GM18507 (cell line): ENCODE results near the gene GLYR1.

ENCODE experiments used
- DNase-seq: peaks from one replicate; pipeline ENCODE4 v3.0.0; 2011; ENCODE audit warnings: low read depth; ENCODE audit not compliant: insufficient read length; ENCODE audit errors: extremely low spot score
- FAIRE-seq: peaks from 2 replicates; lab custom pipeline; 2011; peaks lifted over from hg19 to GRCh38; lab: Jason Lieb, UNC

Gene GLYR1

DNA sequence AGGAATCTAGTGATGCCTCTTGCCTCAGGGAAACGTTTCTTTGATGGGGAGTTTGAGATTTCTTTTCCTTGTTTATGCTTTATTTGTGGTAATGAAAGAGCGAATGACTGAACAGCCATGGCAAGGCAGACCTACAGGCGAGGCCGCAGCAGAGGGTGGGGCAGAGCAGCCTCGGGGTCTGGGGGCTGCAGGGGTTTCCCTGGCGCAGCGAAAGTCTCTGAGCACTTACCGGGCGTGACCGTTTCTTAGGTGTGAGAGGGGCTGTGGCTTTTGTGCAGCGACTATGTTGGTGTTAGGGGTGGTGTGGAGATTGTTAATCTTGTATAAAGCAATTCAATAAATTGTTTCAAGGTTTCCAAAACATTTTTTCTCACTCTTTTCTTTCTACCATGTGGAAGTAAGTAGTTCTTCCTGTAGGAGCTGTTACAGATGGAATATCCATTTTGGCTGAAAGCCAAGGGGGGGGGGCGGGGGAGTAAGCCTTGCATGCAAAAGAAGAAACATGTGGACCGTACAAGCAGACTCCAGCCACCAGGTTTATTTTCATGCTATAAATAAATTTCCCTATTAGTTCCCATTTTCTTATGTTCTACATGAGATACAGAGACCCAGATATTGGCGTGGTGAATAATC, 35.0 kb upstream of the GLYR1 start:
- DNase-seq (no peak), FAIRE-seq (no peak)

DNA sequence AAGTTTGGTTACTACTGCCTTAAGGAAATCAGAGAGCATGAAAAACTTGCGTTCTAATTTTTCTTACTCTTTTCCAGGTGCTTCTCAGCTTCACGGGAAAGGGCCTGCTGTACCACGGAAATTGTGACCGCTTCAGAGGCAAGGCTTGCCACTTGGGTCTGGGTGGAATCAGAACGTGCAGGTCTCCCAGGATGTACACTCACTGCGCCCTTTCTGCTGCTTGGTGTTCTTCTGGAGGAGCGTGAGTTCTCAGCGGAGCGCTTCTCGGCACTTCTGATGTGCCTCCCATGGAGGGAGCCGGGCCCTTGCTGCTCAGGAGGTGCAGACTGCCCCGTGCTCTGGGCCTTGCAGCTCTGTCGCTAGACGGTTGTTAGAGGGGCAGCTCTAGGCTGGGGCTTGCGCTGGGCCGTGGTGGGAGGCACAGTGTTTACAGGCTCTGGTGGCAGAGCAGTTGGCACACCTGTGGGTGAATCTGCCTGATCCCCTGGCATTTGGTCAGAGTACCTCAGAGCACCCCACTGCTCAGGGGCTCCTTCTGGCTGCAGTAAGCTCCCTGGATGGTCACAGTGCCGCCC, 33.0 kb upstream of the GLYR1 start:
- no peak for FAIRE-seq
- no peak for DNase-seq

- DNase-seq (no peak), FAIRE-seq (no peak)
Measured at GRCh38 chr16:4879049-4879448, 32.0 kb upstream of the GLYR1 start.

- no peak for FAIRE-seq
- DNase-seq = no peak
Measured at GRCh38 chr16:4877380-4877685, 30.2 kb upstream of the GLYR1 start.

- FAIRE-seq = no peak
- DNase-seq = no peak
Measured at GRCh38 chr16:4876646-4877379, 29.7 kb upstream of the GLYR1 start.

DNA sequence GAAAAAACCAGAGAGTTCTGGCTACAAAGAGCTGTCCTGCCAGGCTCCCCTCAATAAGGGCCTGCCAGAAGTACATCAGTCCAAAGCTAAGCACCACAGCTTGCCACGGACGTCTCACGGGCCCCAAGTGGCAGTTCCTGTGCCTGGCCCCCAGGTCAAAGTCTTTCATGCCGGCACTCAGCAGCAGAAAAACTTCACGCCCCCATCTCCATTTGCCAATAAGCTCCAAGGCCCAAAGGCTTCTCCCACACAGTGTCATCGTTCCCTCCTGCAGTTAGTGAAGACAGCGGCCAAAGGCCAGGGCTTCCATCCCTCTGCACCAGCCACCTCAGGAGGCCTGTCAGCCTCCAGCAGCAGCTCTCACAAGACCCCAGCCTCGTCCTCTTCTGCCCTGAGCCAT, 27.6 kb upstream of the GLYR1 start:
- DNase-seq = no peak
- no peak for FAIRE-seq

DNA sequence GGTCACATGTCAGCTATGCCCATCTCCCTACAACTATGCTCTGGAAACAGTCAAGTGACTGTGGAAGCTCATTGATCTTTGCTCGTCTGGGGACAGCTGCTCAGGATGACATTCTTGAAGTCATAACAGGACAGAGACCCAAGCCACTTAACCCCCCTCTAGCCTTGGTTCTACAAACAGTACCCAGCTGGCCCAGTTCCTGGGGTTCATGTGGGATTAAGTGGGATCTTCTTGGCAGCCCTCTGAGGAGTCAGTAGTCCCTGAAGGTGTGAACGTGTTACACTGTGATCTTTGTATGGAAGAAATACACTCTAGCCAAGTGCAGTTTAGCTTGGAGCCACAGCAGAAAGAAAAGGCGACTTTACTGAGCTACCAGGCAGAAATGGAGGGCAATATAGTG, 26.0 kb upstream of the GLYR1 start:
- FAIRE-seq = no peak
- DNase-seq = no peak

DNA sequence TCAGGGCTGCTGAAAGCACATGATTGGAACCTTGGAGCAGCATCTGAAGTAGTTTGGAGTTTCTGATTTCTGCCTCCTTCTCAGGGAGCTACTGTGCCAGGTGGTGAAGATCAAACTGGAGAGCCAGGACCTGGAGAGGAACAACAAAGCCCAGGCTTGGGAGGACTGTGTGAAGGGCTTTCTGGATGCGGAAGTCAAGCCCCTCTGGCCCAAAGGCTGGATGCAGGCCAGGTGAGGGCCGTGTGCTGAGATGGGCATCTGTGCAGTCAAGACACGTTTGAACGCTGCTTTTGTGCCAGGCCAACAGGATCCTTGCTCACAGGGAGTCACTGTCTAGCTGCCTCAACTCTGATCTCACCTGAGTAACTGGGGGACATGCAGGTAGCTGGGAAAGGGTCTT, 24.0 kb upstream of the GLYR1 start:
- DNase-seq (no peak), FAIRE-seq (no peak)

DNA sequence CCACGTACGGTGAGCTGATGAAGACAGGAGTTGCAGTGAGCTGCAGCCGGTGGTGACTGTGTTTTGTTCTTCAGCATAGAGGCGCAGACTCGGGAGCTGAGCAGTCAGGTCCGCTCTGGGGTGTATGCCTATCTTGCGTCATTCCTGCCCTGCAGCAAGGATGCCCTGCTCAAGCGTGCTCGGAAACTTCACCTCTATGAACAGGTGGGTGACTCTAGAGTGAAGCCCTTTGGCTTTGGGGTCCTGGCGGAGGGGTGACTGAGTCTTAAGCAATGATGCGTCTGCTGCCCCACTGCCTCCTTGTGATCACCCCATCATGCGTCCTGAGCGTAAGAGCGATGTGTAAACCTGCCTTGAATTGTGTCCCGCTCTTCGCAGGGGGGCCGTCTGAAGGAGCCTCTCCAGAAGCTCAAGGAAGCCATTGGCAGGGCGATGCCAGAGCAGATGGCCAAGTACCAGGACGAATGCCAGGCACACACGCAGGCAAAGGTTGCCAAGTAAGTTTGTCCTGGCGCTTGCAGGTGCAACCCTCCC, 23.1 kb upstream of the GLYR1 start:
- FAIRE-seq (no peak), DNase-seq (no peak)

GRCh38 chr16:4869147-4869805, 22.2 kb upstream of the GLYR1 start:
- FAIRE-seq = no peak
- DNase-seq = no peak

GRCh38 chr16:4868535-4868934, 21.4 kb upstream of the GLYR1 start:
- FAIRE-seq (no peak), DNase-seq (no peak)

GRCh38 chr16:4868026-4868425, 20.9 kb upstream of the GLYR1 start:
- peak; percentile 62 for FAIRE-seq
- peak; percentile 39 for DNase-seq

GRCh38 chr16:4866586-4866985, 19.5 kb upstream of the GLYR1 start:
- FAIRE-seq (no peak), DNase-seq (no peak)

DNA sequence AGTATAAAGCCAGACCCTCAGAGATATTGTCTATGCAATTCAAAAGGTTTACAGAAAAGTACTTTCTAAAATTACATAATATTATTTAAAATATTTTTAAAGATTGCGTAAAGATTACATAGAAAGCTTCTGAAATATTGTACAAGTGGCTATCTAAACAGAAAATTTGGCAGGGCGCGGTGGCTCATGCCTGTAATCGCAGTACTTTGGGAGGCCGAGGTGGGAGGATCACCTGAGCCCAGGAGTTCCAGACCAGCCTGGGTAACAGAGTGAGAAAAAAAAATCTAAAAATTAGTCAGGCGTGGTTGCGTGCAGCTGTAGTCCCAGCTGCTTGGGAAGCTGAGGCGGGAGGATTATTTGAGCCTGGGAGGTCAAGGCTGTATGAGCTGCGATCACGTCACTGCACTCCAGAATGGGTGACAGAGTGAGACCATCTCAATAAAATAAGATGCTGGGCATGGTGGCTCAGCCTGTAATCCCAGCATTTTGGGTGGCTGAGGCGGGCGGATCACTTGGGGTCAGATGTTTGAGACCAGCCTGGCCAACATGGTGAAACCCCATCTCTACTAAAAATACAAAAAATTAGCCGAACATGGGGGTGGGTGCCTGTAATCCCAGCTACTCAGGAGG, 18.3 kb upstream of the GLYR1 start:
- no peak for FAIRE-seq
- no peak for DNase-seq

DNA sequence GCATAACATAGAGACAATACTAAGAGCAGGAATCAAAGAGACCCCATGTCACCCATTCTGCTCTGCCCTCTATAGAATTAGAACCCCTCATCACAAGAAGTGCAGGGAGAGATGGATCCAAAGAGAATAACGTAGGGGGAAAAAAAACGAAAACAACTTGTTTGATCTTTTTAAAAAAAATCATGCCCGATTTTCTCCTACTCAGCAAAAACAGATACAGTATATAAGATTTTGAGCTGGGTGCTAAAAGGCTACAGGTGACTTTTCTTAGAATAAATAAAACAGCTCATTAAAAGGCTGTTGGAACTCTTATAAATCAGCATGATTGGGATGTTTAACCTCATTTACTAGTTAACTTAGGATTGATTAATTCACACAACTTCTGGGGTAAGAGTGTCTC, 17.6 kb upstream of the GLYR1 start:
- no peak for FAIRE-seq
- no peak for DNase-seq

- DNase-seq = no peak
- no peak for FAIRE-seq
Measured at GRCh38 chr16:4862639-4863038, 15.6 kb upstream of the GLYR1 start.

DNA sequence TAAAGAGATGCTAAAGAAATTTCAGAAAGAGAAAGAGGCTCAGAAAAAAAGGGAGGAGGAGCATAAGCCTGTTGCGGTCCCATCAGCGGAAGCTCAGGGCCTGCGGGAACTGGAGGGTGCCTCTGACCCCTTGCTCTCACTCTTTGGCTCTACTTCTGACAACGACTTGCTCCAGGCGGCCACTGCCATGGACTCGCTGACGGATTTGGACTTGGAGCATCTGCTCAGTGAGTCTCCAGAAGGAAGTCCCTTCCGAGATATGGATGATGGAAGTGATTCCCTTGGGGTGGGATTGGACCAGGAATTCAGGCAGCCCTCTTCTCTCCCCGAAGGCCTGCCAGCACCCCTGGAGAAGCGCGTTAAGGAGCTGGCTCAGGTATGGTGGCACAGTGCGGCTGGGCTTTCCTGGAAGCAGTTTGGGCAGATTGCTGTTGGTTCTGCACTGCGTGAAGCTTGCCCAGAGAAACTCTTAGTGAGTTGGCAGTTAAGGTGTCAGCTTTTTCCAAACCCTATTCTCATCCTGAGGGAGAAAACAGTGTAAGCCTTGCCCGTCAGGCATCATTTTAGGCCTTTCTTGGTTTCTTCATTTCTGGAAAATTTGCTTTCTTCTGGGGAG, 13.7 kb upstream of the GLYR1 start:
- FAIRE-seq (no peak), DNase-seq (no peak)

DNA sequence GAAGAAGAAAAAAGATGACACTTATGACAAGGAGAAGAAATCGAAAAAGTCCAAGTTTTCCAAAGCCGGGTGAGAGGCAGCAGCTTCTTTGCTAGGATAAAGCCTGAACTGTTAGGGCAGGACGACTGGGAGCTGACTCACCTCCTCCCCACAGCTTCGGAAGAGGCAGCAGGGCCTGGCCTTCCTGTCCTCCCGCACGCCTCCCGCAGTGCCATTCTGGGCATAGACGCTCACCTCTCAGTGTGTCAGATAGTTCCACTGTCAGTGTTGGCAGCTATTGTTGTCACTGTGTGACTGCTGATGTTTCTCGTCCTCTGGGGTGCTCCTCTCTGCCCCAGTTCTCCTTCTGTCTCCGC, 12.8 kb upstream of the GLYR1 start:
- DNase-seq (no peak), FAIRE-seq (no peak)

DNA sequence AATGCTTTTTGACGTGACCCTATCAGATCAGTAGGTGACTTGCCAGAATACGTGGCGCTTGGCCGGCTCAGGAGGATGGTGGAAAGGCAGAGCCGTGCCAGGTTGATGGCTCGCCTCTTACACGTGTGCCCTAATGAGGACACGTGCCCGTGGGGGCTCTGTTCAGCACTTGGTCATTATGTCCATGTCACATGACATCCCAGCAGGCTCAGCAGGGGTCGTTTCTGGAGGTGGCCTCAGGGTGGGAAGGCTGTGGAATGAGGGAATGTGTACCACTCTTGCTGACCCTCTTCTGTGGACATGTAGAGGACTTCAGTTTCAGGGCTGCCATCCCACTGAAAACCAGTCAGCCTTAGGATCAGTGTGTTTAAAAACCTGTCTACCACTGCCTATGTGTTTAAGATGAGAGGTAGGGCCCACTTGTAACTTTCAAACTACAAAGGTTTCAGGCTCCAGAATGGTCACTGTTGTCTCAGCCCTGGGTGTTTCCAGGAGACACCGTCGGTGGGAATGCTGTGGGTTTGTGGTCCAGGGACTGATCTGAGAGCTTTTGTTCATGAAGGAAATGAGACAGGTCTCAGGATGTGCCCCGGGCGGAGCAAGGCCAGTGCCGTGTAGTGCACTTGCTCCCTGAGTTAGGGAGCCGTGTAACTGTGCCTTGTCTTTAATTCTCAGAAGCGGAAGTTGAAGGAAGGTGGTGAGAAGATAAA, 12.3 kb upstream of the GLYR1 start:
- no peak for FAIRE-seq
- DNase-seq = no peak
